Smooth muscle cell (in vitro differentiated cells): ENCODE results near the gene UBAP1. TPM values are rescaled to one million over a fixed set of nuclear protein-coding genes. Genes with fewer than 3 reads are reported as not detected.
"Not testable (repeated sequence)": the region's sequence is repeated elsewhere in the genome, so short reads cannot be mapped to it uniquely, and the experiment has no call there.

ENCODE experiments used
- DNase-seq: peaks from one replicate; lab custom pipeline; 2025; ENCODE audit not compliant: unreplicated experiment; lab: John Stamatoyannopoulos, UW
- H2AFZ ChIP-seq: fragments of 200-600 bp; sonication (generic); 2 replicates; pipeline ENCODE4 v1.6.0; 2016; ENCODE audit warnings: antibody characterized with exemption, low read depth, mild to moderate bottlenecking
- H3F3A ChIP-seq: fragments of 200-600 bp; sonication (generic); 2 replicates; pipeline ENCODE4 v1.6.0; 2017; ENCODE audit warnings: antibody characterized with exemption, low read depth
- H3K27ac ChIP-seq: fragments of 200-600 bp; sonication (generic); 2 replicates; pipeline ENCODE4 v1.5.1; 2016; ENCODE audit warnings: low read depth, mild to moderate bottlenecking
- H3K27me3 ChIP-seq: fragments of 200-600 bp; sonication (generic); 2 replicates; pipeline ENCODE4 v1.6.1; 2016; ENCODE audit warnings: low read depth, mild to moderate bottlenecking
- H3K36me3 ChIP-seq: fragments of 200-600 bp; sonication (generic); 2 replicates; pipeline ENCODE4 v1.5.1; 2016; ENCODE audit warnings: low read depth
- H3K4me1 ChIP-seq: fragments of 200-600 bp; sonication (generic); 2 replicates; pipeline ENCODE4 v1.5.1; 2016; ENCODE audit warnings: low read depth
- H3K4me2 ChIP-seq: fragments of 200-600 bp; sonication (generic); 2 replicates; pipeline ENCODE4 v1.6.0; 2016; ENCODE audit warnings: mild to moderate bottlenecking
- H3K4me3 ChIP-seq: fragments of 200-600 bp; sonication (generic); 2 replicates; pipeline ENCODE4 v1.5.1; 2016; ENCODE audit warnings: mild to moderate bottlenecking
- H3K79me2 ChIP-seq: fragments of 200-600 bp; sonication (generic); 2 replicates; pipeline ENCODE4 v1.6.0; 2016; ENCODE audit warnings: low read depth, mild to moderate bottlenecking
- H3K9ac ChIP-seq: fragments of 200-600 bp; sonication (generic); 2 replicates; pipeline ENCODE4 v1.6.0; 2016; ENCODE audit warnings: low read depth
- H3K9me3 ChIP-seq: fragments of 200-600 bp; sonication (generic); replicated peaks from 2 replicates; pipeline ENCODE4 v1.5.1; 2016; ENCODE audit warnings: low read depth
- H4K20me1 ChIP-seq: fragments of 200-600 bp; sonication (generic); 2 replicates; pipeline ENCODE4 v1.6.0; 2016; ENCODE audit warnings: low read depth
- CTCF ChIP-seq: fragments of 200-600 bp; sonication (generic); IDR thresholded peaks from 2 replicates; pipeline ENCODE4 v1.5.1; 2017; ENCODE audit warnings: borderline replicate concordance, mild to moderate bottlenecking, antibody characterized with exemption; ENCODE audit not compliant: insufficient read depth, poor library complexity, severe bottlenecking
- WGBS: methylation state at CpG from one replicate; pipeline ENCODE4 v1.1.7; 2016; ENCODE audit warnings: low lambda C conversion rate; 5-methylcytosine and 5-hydroxymethylcytosine counted together
- polyA plus RNA-seq: library from polyadenylated mRNA; unstranded; fragments of >200 nt; fragmentation: Nextera tagmentation; extraction: Ambion mirVana; gene quantifications from 2 replicates; pipeline ENCODE4 v1.2.1, GENCODE V29; 2016
- total RNA-seq: library from RNA; depleted of rRNA; stranded (reverse); fragments of >200 nt; gene quantifications from 2 replicates; pipeline ENCODE4 v1.2.3, GENCODE V29; 2014

Gene UBAP1
- total and polyA plus RNA-seq, 2 experiments from 2014 or later: 45.0 to 49.9 TPM

GRCh38 chr9:34195143-34195542 lies 16.3 kb downstream of the UBAP1 start:
- no peak for TF ChIP-seq CTCF
- Histone ChIP-seq H3K79me2 (peaks cover 97% of the 10 kb centered on the region), H3K4me3 (no peak overlapping the region), H3K9me3 (no peaks in the 10 kb centered on the region), H3F3A (no peaks in the 10 kb centered on the region), H3K36me3 (no peaks in the 10 kb centered on the region), H3K27ac (no peak overlapping the region), H3K27me3 (no peaks in the 10 kb centered on the region), H4K20me1 (peaks cover 100% of the 10 kb centered on the region), H3K4me2 (no peak overlapping the region), H3K4me1 (no peaks in the 10 kb centered on the region), H3K9ac (no peak overlapping the region), H2AFZ (no peak overlapping the region)
- no peak for DNase-seq
- 92% methylated on average over 1 of the region's 1 CpG for WGBS

- DNase-seq, H2AFZ ChIP-seq, H3K4me3 ChIP-seq, H3K4me2 ChIP-seq, H3K4me1 ChIP-seq, H3K27me3 ChIP-seq, H3K27ac ChIP-seq, H3K36me3 ChIP-seq, H3K9ac ChIP-seq, H3K9me3 ChIP-seq, H3F3A ChIP-seq: not testable (repeated sequence)
- WGBS: 96% methylated on average over 4 of the region's 4 CpGs
- Histone ChIP-seq H4K20me1 (peaks cover 100% of the 10 kb centered on the region), H3K79me2 (peaks cover 97% of the 10 kb centered on the region)
Measured at GRCh38 chr9:34197286-34197685, 18.4 kb downstream of the UBAP1 start.

- no peak for TF ChIP-seq CTCF
Measured at GRCh38 chr9:34197756-34198711, 19.2 kb downstream of the UBAP1 start.

GRCh38 chr9:34200092-34200491 lies 21.2 kb downstream of the UBAP1 start:
- Histone ChIP-seq H3K36me3 (no peaks in the 10 kb centered on the region), H3K9ac (no peak overlapping the region), H3K27ac (no peak overlapping the region), H3K4me2 (no peak overlapping the region), H3K9me3 (no peaks in the 10 kb centered on the region), H2AFZ (no peak overlapping the region), H3K27me3 (no peaks in the 10 kb centered on the region), H3F3A (no peaks in the 10 kb centered on the region), H3K4me1 (no peaks in the 10 kb centered on the region), H4K20me1 (peaks cover 99% of the 10 kb centered on the region), H3K79me2 (peaks cover 96% of the 10 kb centered on the region), H3K4me3 (no peak overlapping the region)
- WGBS: 90% methylated on average over 2 of the region's 2 CpGs
- no peak for TF ChIP-seq CTCF
- no peak for DNase-seq

More at GRCh38 chr9:34197756-34198711, 19.2 kb downstream of the UBAP1 start:
- no peaks in the 10 kb centered on the region for H3K27me3 ChIP-seq
- H4K20me1 ChIP-seq: peaks cover 99% of the 10 kb centered on the region
- H3K4me1 ChIP-seq: no peaks in the 10 kb centered on the region
- no peaks in the 10 kb centered on the region for H3K36me3 ChIP-seq
- H3K4me3 ChIP-seq: no peak overlapping the region
- H3F3A ChIP-seq: no peaks in the 10 kb centered on the region
- H3K4me2 ChIP-seq: no peak overlapping the region
- peaks cover 96% of the 10 kb centered on the region for H3K79me2 ChIP-seq
- no peak overlapping the region for H3K27ac ChIP-seq
- H2AFZ ChIP-seq: no peak overlapping the region
- WGBS: 78% methylated on average over 6 of the region's 6 CpGs
- no peaks in the 10 kb centered on the region for H3K9me3 ChIP-seq
- no peak for DNase-seq
- H3K9ac ChIP-seq: no peak overlapping the region
